ACC112 (cell line): ENCODE results near the gene PHKA2.
A peak's percentile ranks its signal among the peaks of the same experiment; 100 is the strongest.

Experiments used
- H2AFZ ChIP-seq: fragments of 200-600 bp; sonication (generic); one replicate; pipeline ENCODE4 v1.6.0; 2017; ENCODE audit warnings: antibody characterized with exemption, low read length; ENCODE audit not compliant: unreplicated experiment
- H3K27ac ChIP-seq: fragments of 200-600 bp; sonication (generic); 2 replicates; pipeline ENCODE4 v1.5.1; 2014; ENCODE audit warnings: low read depth, mild to moderate bottlenecking, antibody characterized with exemption, low read length, moderate library complexity
- H3K27me3 ChIP-seq: fragments of 200-600 bp; sonication (generic); 2 replicates; pipeline ENCODE4 v1.6.1; 2014; ENCODE audit warnings: mild to moderate bottlenecking, antibody characterized with exemption, low read length, moderate library complexity, mixed read lengths; ENCODE audit not compliant: insufficient read depth
- H3K36me3 ChIP-seq: fragments of 200-600 bp; sonication (generic); 2 replicates; pipeline ENCODE4 v1.6.1; 2016; ENCODE audit warnings: mild to moderate bottlenecking, antibody characterized with exemption, low read length, moderate library complexity, mixed read lengths; ENCODE audit not compliant: insufficient read depth
- H3K4me1 ChIP-seq: fragments of 200-600 bp; sonication (generic); one replicate; pipeline ENCODE4 v1.6.1; 2016; ENCODE audit warnings: low read length, mixed read lengths; ENCODE audit not compliant: insufficient read depth, unreplicated experiment, control insufficient read depth
- H3K4me3 ChIP-seq: fragments of 200-600 bp; sonication (generic); 2 replicates; pipeline ENCODE4 v1.5.1; 2014; ENCODE audit warnings: mild to moderate bottlenecking, low read depth, low read length
- H3K79me2 ChIP-seq: fragments of 200-600 bp; sonication (generic); one replicate; pipeline ENCODE4 v1.6.0; 2016; ENCODE audit warnings: low read length; ENCODE audit not compliant: control insufficient read depth, unreplicated experiment, insufficient read depth

PHKA2 gene

GRCh38 chrX:18883961-18884765 lies 99.8 kb downstream of the PHKA2 start:
- H3K36me3 ChIP-seq, result no peaks in the 10 kb centered on the region
- H3K4me3 ChIP-seq, result no peak overlapping the region
- H3K27me3 ChIP-seq, result no peaks in the 10 kb centered on the region
- no peak overlapping the region for H3K27ac ChIP-seq
- H3K4me1 ChIP-seq, result peaks cover 20% of the 10 kb centered on the region
- H3K79me2 ChIP-seq, result no peaks in the 10 kb centered on the region
- H2AFZ ChIP-seq, result no peak overlapping the region

- no peak overlapping the region for H3K4me3 ChIP-seq
- H3K4me1 ChIP-seq, result peaks cover 20% of the 10 kb centered on the region
- no peak overlapping the region for H2AFZ ChIP-seq
- H3K27ac ChIP-seq, result no peak overlapping the region
- H3K36me3 ChIP-seq, result no peaks in the 10 kb centered on the region
- H3K79me2 ChIP-seq, result no peaks in the 10 kb centered on the region
- H3K27me3 ChIP-seq, result no peaks in the 10 kb centered on the region
Measured at GRCh38 chrX:18883234-18883960, 100.5 kb downstream of the PHKA2 start.

GRCh38 chrX:18879144-18879543 lies 104.8 kb downstream of the PHKA2 start:
- no peak overlapping the region for H3K27ac ChIP-seq
- no peaks in the 10 kb centered on the region for H3K79me2 ChIP-seq
- no peak overlapping the region for H2AFZ ChIP-seq
- no peaks in the 10 kb centered on the region for H3K4me1 ChIP-seq
- H3K4me3 ChIP-seq, result no peak overlapping the region
- H3K27me3 ChIP-seq, result no peaks in the 10 kb centered on the region
- H3K36me3 ChIP-seq, result no peaks in the 10 kb centered on the region

- Histone ChIP-seq H3K27ac (no peak overlapping the region), H3K27me3 (no peaks in the 10 kb centered on the region), H3K36me3 (no peaks in the 10 kb centered on the region), H2AFZ (no peak overlapping the region), H3K4me3 (no peak overlapping the region), H3K4me1 (peaks cover 12% of the 10 kb centered on the region), H3K79me2 (no peaks in the 10 kb centered on the region)
Measured at GRCh38 chrX:18877469-18877868, 106.4 kb downstream of the PHKA2 start.

- no peak overlapping the region for H3K27ac ChIP-seq
- H3K79me2 ChIP-seq, result no peaks in the 10 kb centered on the region
- H2AFZ ChIP-seq, result no peak overlapping the region
- peaks cover 23% of the 10 kb centered on the region for H3K4me1 ChIP-seq
- no peak overlapping the region for H3K4me3 ChIP-seq
- no peaks in the 10 kb centered on the region for H3K27me3 ChIP-seq
- H3K36me3 ChIP-seq, result no peaks in the 10 kb centered on the region
Measured at GRCh38 chrX:18875256-18875878, 108.5 kb downstream of the PHKA2 start.

- H3K27ac ChIP-seq, result no peak overlapping the region
- no peak overlapping the region for H2AFZ ChIP-seq
- no peaks in the 10 kb centered on the region for H3K27me3 ChIP-seq
- peaks cover 23% of the 10 kb centered on the region for H3K4me1 ChIP-seq
- H3K4me3 ChIP-seq, result no peak overlapping the region
- no peaks in the 10 kb centered on the region for H3K79me2 ChIP-seq
- H3K36me3 ChIP-seq, result no peaks in the 10 kb centered on the region
Measured at GRCh38 chrX:18874560-18875255, 109.2 kb downstream of the PHKA2 start.

- no peaks in the 10 kb centered on the region for H3K36me3 ChIP-seq
- peak overlapping the region; percentile 94 for H2AFZ ChIP-seq
- H3K27me3 ChIP-seq, result no peaks in the 10 kb centered on the region
- peak overlapping the region; percentile 78 for H3K4me3 ChIP-seq
- H3K27ac ChIP-seq, result peak overlapping the region; percentile 34; the same call in 1 of the 2 replicates
- no peaks in the 10 kb centered on the region for H3K79me2 ChIP-seq
- peaks cover 23% of the 10 kb centered on the region for H3K4me1 ChIP-seq
Measured at GRCh38 chrX:18873836-18874235, 110.1 kb downstream of the PHKA2 start.

- no peaks in the 10 kb centered on the region for H3K36me3 ChIP-seq
- H3K27ac ChIP-seq, result peak overlapping the region; percentile 78
- no peaks in the 10 kb centered on the region for H3K27me3 ChIP-seq
- peak overlapping the region; percentile 78 for H3K4me3 ChIP-seq
- peak overlapping the region; percentile 94 for H2AFZ ChIP-seq
- peaks cover 23% of the 10 kb centered on the region for H3K4me1 ChIP-seq
- H3K79me2 ChIP-seq, result no peaks in the 10 kb centered on the region
Measured at GRCh38 chrX:18873189-18873791, 110.6 kb downstream of the PHKA2 start.

GRCh38 chrX:18872621-18873020 lies 111.3 kb downstream of the PHKA2 start:
- Histone ChIP-seq H3K4me1 (peaks cover 23% of the 10 kb centered on the region), H3K27me3 (no peaks in the 10 kb centered on the region), H3K36me3 (no peaks in the 10 kb centered on the region), H3K27ac (peak overlapping the region; percentile 78), H3K4me3 (0 out of 2 replicates have a peak overlapping the region, but pooled peaks have one; percentile 19), H3K79me2 (no peaks in the 10 kb centered on the region), H2AFZ (peak overlapping the region; percentile 84)

- no peaks in the 10 kb centered on the region for H3K36me3 ChIP-seq
- no peak overlapping the region for H3K27ac ChIP-seq
- H2AFZ ChIP-seq, result no peak overlapping the region
- H3K27me3 ChIP-seq, result no peaks in the 10 kb centered on the region
- H3K79me2 ChIP-seq, result no peaks in the 10 kb centered on the region
- H3K4me1 ChIP-seq, result peaks cover 23% of the 10 kb centered on the region
- H3K4me3 ChIP-seq, result no peak overlapping the region
Measured at GRCh38 chrX:18871970-18872369, 111.9 kb downstream of the PHKA2 start.
